HepG2 (cell line): ENCODE data around the gene TMCO6. TPM values are rescaled to one million over a fixed set of nuclear protein-coding genes. Genes with fewer than 3 reads are reported as not detected.

Experiments
- BATF2 ChIP-seq: sonication (generic); formaldehyde crosslinking; IDR thresholded peaks from 2 replicates; pipeline ENCODE4 v1.8.0; 2022; ENCODE audit warnings: mild to moderate bottlenecking, missing genetic modification reagents, moderate library complexity
- CERS6 ChIP-seq: sonication (generic); formaldehyde crosslinking; IDR thresholded peaks from 2 replicates; pipeline ENCODE4 v1.5.0; 2020; ENCODE audit warnings: missing genetic modification reagents
- HDAC1 ChIP-seq: sonication (generic); formaldehyde crosslinking; IDR thresholded peaks from 2 replicates; pipeline ENCODE4 v1.5.1; 2020; ENCODE audit warnings: mild to moderate bottlenecking, missing genetic modification reagents
- IRF1 ChIP-seq: sonication (generic); formaldehyde crosslinking; IDR thresholded peaks from 2 replicates; pipeline ENCODE4 v1.4.0; 2020; ENCODE audit warnings: low read depth, mild to moderate bottlenecking, missing genetic modification reagents
- KLF9 ChIP-seq: IDR thresholded peaks from 2 replicates; pipeline ENCODE4 v1.6.1; 2016; ENCODE audit warnings: low read depth
- LBX2 ChIP-seq: sonication (generic); formaldehyde crosslinking; IDR thresholded peaks from 2 replicates; pipeline ENCODE4 v1.5.0; 2020; ENCODE audit warnings: missing genetic modification reagents, mild to moderate bottlenecking, borderline replicate concordance
- MED8 ChIP-seq: sonication (generic); formaldehyde crosslinking; IDR thresholded peaks from 2 replicates; pipeline ENCODE4 v1.8.1; 2023; ENCODE audit warnings: mild to moderate bottlenecking, missing genetic modification reagents; ENCODE audit not compliant: insufficient replicate concordance
- MEF2D ChIP-seq: sonication (generic); formaldehyde crosslinking; IDR thresholded peaks from 2 replicates; pipeline ENCODE4 v1.5.1; 2020; ENCODE audit warnings: mild to moderate bottlenecking, missing genetic modification reagents
- MIER3 ChIP-seq: IDR thresholded peaks from 2 replicates; pipeline ENCODE4 v1.6.1; 2016; ENCODE audit warnings: missing compliant biosample characterization, borderline replicate concordance
- REPIN1 ChIP-seq: sonication (generic); formaldehyde crosslinking; IDR thresholded peaks from 2 replicates; pipeline ENCODE4 v1.8.0; 2022; ENCODE audit warnings: missing genetic modification reagents, low read depth, mild to moderate bottlenecking, borderline replicate concordance
- SNAPC2 ChIP-seq: sonication (generic); formaldehyde crosslinking; IDR thresholded peaks from 2 replicates; pipeline ENCODE4 v1.8.1; 2022; ENCODE audit warnings: mild to moderate bottlenecking, missing genetic modification reagents
- SNAPC4 ChIP-seq: sonication (generic); formaldehyde crosslinking; IDR thresholded peaks from 2 replicates; pipeline ENCODE4 v1.4.0; 2020; ENCODE audit warnings: mild to moderate bottlenecking, missing genetic modification reagents
- SP5 ChIP-seq: IDR thresholded peaks from 2 replicates; pipeline ENCODE4 v1.6.1; 2016; ENCODE audit warnings: low read depth, borderline replicate concordance
- TAF15 ChIP-seq: fragments of 200-400 bp; formaldehyde crosslinking; IDR thresholded peaks from one replicate; pipeline ENCODE4 v1.6.1; 2018; ENCODE audit warnings: mild to moderate bottlenecking, low read depth, low read length; ENCODE audit not compliant: poor library complexity, severe bottlenecking
- TIGD3 ChIP-seq: sonication (generic); formaldehyde crosslinking; IDR thresholded peaks from 2 replicates; pipeline ENCODE4 v1.5.1; 2020; ENCODE audit warnings: mild to moderate bottlenecking, missing genetic modification reagents, borderline replicate concordance
- ZFP90 ChIP-seq: sonication (generic); formaldehyde crosslinking; IDR thresholded peaks from 2 replicates; pipeline ENCODE4 v1.8.0; 2022; ENCODE audit warnings: missing genetic modification reagents, mild to moderate bottlenecking, inconsistent platforms, borderline replicate concordance
- ZNF136 ChIP-seq: sonication (generic); formaldehyde crosslinking; IDR thresholded peaks from 2 replicates; pipeline ENCODE4 v1.8.1; 2022; ENCODE audit warnings: low read depth, mild to moderate bottlenecking, moderate library complexity, missing genetic modification reagents
- ZNF510 ChIP-seq: sonication (generic); formaldehyde crosslinking; IDR thresholded peaks from 2 replicates; pipeline ENCODE4 v1.4.0; 2020; ENCODE audit warnings: low read depth, mild to moderate bottlenecking, missing genetic modification reagents
- ZNF570 ChIP-seq: sonication (generic); formaldehyde crosslinking; IDR thresholded peaks from 2 replicates; pipeline ENCODE4 v1.4.0; 2020; ENCODE audit warnings: mild to moderate bottlenecking, missing genetic modification reagents, borderline replicate concordance
- polyA plus RNA-seq, 8 experiments: library from polyadenylated mRNA; depleted of rRNA in 3 of 8; stranded (reverse) in 7 of 8; unstranded in 1 of 8; fragments of >200 nt; fragmentation: Illumina TruSeq in 4 of 8; extraction: Trizol in 4 of 8; gene quantifications; 2 replicates each; pipeline versions ENCODE4 v1.2.1 to v1.2.3, GENCODE V29; 2011 to 2016; ENCODE audit warnings: low read depth in 4 of 8, missing spikeins in 1 of 8, mixed read lengths in 1 of 8; ENCODE audit not compliant: insufficient read depth in 1 of 8
- total RNA-seq, 5 experiments: library from RNA; depleted of rRNA; stranded (reverse); fragments of >200 nt; fragmentation: Illumina TruSeq; extraction: Trizol; gene quantifications; 2 replicates each; pipeline ENCODE4 v1.2.3, GENCODE V29; 2016; ENCODE audit warnings: low read depth in 1 of 5

TMCO6 gene
- total and polyA plus RNA-seq, 2 of the 13 experiments (the other 11 are each of a cell fraction or from before 2014, with no cell fraction given) = 16.6 to 28.2 TPM

- peak; percentile 71 for TF ChIP-seq SP5 (CRISPR knock-in tag)
- TF ChIP-seq CERS6 (CRISPR knock-in tag) = no peak
- TF ChIP-seq IRF1 = no peak
- TF ChIP-seq REPIN1 (CRISPR knock-in tag) = peak; percentile 79
- TF ChIP-seq BATF2 (CRISPR knock-in tag) = peak; percentile 51; the same call in 1 of the 2 replicates
- TF ChIP-seq ZNF136 = peak; percentile 42; the same call in 1 of the 2 replicates
- TF ChIP-seq ZNF570 (CRISPR knock-in tag) = no peak
- TF ChIP-seq MED8 (CRISPR knock-in tag) = peak; percentile 55
- TF ChIP-seq MEF2D (CRISPR knock-in tag) = peak; percentile 71; the same call in 1 of the 2 replicates
- no peak for TF ChIP-seq TAF15
- no peak for TF ChIP-seq LBX2
- peak; percentile 49; the same call in 1 of the 2 replicates for TF ChIP-seq MIER3 (CRISPR knock-in tag)
- TF ChIP-seq SNAPC2 (CRISPR knock-in tag) = no peak; the same call in 1 of the 2 replicates
- no peak; the same call in 1 of the 2 replicates for TF ChIP-seq ZFP90
- peak; percentile 52; the same call in 1 of the 2 replicates for TF ChIP-seq SNAPC4 (CRISPR knock-in tag)
- TF ChIP-seq ZNF510 (CRISPR knock-in tag) = no peak
- TF ChIP-seq TIGD3 = peak; percentile 42; the same call in 1 of the 2 replicates
- peak; percentile 95 for TF ChIP-seq HDAC1
- TF ChIP-seq KLF9 = no peak
Measured at GRCh38 chr5:140664359-140665119, 25.3 kb downstream of the TMCO6 start, which contains the start of gene WDR55 (continued).
